CMK (cell line): ENCODE data around the gene ARHGEF12.
A peak's percentile ranks its signal among the peaks of the same experiment; 100 is the strongest.

Experiments used
- DNase-seq: peaks from one replicate; pipeline ENCODE4 v3.0.0-alpha.2; 2010; ENCODE audit warnings: low read depth

ARHGEF12 gene

DNA sequence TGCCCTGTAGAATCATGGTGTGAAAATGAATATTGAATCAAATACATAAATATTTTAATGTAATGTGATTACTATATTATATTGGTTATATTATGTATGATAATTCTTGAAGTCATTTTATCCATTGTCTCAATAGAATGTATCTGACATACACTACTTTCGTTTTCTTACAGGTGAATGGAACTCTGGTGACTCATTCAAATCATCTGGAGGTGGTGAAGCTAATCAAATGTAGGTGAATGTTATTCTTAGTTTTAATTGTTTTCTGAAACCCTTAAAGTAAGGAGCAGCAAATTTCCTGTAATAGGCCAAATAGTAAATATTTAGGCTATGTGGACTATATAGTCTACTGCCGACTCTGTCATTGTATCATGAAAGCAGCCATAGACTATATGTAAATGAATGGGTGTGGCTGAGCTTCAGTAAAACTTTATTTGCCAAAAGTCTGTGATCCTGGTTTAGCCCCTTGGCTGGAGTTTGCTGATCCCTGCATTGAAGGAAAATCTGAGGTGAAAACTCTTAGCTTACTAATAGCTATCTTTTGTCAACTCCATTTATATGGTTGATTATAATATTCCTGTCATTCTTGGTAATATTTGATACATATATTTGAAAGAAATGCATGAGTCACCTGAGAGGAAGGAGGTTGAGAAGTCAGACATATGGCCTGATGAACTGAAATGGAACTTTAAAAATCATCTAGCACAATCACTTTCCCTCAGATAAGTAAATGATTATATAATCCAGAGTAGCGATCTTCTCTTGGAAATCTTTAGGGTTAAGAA, 88.2 kb downstream of the ARHGEF12 start:
- DNase-seq = no peak

DNA sequence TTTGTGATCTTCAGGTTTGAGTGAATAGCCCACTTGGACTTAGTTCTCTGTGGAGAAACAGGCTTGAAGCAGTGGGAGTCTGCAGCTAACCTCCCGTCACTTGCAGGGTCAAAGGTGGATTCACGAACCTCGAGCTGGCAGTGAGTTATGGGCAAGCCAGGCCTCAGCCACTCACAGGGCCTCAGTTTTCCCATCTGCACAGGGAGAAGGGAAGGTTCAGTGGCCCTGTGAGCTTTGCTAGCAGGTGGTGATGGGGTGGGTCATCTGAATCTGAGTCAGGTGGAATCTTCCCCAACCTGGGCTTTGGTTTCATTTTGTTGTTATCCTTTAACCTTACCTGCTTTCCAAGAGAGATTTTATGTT, 88.7 kb downstream of the ARHGEF12 start:
- no peak for DNase-seq

DNA sequence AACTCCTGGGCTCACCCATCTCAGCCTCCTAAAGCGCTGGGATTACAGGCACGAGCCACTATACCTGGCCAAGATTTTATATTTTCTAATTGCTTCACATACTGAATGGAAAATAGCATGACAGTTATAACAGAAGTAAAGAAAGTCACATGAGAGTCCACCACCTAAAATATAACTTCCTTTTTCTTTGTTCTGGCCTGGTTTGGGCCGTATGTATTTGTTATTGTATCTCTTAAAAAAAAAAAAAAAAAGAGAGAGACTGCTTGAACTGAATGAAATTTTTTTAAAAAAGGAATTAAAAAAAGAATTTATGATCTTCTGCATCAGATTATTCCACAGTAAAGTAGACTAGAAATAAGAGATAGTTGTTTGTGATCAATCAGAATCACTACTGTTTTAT, 89.3 kb downstream of the ARHGEF12 start:
- DNase-seq = no peak

DNA sequence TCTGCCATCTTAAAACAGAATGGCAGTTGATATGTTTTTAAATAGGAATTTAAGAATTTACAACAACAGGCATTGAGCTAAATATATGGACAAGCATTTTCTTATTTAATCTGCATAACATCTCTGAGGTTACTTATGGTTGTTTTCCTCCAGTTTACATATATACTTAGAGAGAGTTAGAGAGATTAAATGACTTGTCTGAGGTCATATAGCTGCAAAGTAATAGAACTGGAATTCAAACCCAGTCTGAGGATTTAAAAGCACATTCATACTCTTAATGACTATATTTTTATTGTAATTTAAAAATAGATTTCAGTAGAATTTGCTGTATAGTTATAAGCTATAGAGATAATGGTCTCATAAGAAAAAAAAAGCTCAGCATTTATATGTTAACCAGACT, 93.9 kb downstream of the ARHGEF12 start:
- DNase-seq = no peak

DNA sequence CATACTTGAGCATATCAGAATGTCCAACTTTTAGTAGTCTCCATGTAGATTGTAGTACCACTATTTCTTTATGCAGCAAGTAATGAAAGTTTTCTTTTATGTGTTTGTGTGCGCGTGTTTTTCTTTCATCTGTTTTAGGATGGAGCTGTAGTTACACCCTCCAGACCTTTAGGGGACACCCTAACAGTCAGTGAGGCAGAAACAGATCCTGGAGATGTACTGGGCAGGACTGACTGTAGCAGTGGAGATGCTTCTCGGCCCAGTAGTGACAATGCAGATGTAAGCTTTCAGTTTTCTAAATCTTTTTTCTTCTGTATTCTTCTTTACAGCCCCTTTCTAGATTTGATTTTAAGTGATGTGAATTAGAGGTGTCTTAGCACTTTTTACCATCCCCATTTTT, 95.4 kb downstream of the ARHGEF12 start:
- DNase-seq = no peak

DNA sequence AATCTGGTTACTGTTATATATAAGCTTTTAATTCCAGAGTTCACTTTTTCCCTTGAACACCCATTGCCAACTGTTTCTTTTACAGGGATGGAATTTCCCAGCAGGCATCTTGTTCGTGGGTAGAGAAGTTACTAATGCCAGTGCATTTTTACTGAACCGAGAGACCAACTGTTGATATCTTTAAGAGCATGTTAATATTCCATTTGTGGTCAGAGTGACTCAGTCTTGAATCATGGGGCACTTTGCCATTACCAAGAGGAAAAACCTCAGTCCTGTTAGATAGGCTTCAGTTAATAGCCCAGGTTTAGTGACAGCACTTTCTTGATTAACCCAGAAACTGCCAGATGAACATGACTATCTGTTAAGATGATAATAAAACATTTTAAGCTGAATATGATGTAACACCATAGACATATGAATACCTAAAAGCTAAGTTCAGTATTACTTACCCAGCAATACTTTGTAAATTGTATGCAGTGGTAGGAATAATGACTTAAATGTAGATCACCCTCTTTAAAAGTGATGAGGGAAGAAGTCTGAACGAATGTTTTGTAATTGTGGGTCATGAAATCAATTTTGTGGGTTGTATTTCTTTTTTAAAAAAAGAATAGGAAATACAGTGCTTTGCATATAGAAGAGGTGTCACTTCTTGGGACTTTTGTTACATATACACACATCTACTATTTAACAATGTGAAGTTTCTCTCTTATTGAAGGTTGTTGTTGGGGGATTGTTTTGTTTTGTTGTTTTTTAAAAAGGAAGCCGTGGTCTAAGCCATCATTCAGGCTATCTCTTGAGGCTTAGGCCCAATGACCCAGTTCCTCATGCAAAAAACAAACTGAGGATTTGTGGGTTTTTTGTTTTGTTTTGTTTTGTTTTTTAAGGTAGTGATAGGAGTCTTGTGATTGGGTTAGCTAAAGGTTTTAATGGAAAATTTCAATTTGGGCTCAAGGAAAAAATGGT, 96.1 kb downstream of the ARHGEF12 start:
- peak; percentile 27 for DNase-seq

DNA sequence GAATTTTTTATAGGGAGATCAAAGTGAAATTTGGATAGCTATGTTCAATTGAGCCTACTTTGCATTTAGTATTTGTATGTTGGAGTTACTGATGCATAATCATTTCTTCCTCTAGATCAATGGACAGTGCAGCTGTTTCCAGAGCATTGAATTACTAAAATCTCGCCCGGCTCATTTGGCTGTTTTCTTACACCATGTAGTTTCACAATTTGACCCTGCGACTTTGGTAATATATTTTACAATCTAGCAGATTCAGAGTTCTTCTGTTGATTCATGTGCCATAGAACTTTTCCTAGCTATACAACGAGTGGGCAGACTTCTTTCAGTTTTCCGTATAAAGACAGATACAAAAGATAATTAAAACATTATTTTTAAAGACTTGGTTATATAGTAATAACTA, 105.4 kb downstream of the ARHGEF12 start:
- no peak for DNase-seq

DNA sequence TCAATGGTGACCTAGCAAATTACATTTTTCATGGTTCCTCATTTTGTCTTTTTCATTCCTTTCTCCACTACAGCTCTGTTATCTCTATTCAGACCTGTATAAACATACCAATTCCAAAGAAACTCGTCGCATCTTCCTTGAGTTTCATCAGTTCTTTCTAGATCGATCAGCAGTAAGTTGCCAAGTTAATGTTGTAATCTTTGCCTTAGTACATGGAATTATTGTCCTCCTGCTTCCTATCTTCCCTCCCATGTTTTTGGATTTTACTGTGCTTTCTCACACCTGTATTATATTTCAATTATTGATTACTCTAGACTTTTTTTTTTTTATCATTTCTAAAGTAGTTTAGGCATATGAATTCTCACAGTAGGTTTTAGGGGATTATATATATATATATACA, 105.8 kb downstream of the ARHGEF12 start:
- no peak for DNase-seq

DNA sequence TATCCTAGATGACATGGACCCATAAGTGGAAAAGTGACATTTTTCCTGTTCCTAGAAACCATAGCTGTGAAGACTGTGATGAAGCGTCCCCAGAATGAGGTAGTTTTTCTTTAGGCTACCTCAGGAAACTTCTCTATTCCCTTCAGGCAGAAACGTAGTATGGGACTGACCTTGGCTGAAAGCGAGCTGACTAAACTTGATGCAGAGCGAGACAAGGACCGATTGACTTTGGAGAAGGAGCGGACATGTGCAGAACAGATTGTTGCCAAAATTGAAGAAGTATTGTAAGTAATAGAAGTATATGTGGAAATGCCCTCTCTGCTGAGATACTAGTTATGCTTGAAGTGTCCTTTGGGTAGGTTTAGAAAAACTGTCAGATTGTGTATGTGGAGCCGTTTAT, 110.6 kb downstream of the ARHGEF12 start:
- DNase-seq = no peak

DNA sequence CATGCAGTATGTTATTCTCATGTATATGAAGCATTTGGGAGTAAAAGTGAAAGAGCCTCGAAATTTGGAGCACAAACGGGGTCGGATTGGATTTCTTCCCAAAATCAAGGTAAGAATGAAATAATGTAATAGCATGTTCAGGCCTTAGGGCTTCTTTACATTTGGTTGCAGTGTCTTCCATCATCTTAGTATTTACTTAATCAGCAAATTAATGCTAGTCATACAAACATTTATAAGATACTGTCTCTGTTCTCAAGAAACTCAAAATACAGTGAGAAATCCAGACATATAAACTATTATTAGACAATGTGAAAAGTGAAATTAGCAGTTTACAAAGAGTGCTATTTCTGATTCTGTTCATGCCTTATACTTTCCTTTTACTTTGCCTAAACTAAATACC, 112.0 kb downstream of the ARHGEF12 start:
- no peak for DNase-seq

DNA sequence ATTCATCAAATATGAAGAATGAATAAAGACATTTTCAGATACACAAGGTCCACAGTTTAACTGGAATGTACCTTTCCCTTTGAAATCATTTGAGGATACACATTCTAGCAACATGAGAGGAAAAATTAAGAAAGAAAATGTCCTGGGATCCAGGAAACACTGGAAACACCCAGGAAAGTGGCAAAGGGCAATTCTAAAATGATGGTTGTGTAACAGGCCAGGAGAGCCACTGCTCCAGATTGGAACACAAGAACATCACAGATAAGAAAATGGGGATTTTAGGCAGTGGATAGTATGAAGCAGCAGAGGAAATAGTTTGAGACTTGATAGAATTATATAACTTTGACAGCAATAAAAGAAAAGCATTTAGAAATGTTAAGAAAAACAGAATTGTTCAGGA, 119.3 kb downstream of the ARHGEF12 start:
- DNase-seq = no peak

DNA sequence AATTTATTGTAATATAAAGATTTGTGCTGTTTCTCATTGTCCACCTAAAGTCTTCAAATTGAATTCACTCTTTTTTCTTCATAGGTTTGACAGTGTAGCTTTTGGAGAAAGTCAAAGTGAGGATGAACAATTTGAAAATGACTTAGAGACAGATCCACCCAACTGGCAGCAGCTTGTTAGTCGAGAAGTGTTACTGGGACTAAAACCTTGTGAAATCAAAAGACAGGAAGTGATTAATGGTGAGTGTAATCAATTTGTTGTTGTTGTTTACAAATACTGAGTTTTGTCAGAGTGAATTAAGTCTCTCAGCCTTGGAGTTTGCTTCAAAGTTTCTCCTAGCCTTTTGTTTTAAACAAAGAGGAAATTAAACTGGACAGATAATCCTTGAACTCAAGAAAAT, 121.8 kb downstream of the ARHGEF12 start:
- DNase-seq = no peak

DNA sequence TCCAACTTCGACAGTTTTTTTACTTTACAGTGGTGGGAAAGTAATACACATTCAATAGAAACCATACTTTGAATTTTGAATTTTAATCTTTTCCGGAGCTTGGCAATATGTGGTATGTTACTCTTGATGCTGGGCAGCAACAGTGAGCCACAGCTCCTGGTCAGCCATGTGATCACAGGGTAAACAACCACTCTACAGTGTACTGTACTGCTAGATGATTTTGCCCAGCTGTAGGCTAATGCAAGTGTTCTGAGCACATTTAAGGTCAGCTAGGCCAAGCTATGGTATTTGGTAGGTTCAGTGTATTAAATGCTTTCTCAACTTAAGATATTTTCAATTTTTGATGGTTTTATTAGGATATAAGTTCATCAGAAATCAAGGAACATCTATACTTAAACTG, 126.6 kb downstream of the ARHGEF12 start:
- DNase-seq = no peak

DNA sequence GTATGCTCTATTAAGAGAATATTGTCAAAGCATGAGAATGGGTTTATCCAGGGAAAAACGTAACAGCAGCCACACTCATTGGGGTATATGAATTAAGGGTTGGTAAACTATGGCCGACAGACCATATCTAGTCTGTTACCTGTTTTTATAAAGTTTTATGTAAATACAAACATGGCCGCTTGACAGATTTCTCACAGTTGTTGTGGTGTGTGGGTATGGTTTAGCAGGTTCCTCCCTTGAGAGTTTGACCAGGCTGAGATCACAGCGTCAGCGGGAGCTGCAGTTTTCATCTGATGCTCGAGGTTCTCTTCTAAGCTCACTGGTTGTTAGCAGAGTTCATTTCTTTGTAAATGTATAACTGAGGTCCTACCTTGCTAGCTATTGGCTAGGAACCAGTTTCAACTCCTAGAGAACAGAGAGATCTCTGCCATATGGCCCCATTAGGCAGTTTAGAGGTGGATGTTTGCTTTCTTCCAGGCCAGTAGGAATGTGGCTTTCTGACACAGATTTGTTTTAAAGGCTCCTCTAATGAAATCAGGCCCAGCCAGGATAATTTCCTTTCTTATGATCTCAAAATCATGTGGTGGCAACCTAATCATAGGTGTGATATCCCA, 129.8 kb downstream of the ARHGEF12 start:
- no peak for DNase-seq

DNA sequence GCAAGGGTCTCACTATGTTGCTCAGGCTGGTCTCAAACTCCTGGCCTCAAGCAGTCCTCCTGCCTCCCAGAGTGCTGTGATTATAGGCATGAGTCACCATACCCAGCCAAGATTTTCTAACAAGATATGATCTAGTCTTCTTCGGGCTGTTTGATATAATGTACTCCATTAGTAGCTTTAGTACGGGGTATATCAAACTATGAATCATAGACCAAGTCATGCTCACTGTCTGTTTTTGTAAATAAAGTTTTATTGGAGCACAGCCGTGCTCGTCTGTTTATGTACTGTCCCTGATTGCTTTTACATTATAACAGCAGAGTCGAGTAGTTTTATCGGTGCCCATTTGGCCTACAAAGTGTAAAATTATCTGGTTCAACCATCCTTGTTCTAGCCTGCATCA, 131.4 kb downstream of the ARHGEF12 start:
- no peak for DNase-seq

DNA sequence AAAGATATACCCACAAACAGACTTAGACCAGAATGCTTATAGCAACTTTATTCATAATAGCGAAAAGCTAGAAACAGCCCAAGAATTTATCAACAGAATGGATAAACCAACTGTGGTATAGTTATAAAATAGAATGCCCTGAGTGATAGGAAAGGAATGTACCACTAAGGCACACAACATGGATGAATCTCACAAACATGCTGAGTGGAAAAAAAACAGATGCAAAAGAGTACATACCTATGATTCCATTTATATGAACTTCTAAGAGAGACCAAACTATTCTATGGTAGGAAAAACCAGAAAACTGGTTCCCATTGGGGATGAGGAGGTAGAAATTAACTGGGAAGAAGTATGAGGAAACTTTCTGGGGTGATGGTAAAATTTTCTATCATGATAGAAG, 134.9 kb downstream of the ARHGEF12 start:
- no peak for DNase-seq

DNA sequence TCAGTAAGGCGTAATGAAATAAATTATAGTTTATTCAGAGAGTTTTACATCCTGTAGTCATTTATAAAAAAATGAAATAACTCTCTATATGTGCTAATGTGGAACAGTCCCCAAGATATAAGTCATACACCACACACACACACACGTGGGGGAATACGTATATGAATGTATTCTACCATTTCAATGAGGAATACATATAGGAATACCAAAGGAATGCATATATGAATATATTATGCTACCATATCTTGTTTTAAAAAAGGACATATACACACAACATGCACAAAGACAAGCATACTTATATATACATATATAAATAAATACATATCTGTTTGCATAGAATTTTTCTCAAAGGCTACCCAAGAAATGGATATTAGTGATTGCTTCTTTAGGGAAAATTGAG, 135.8 kb downstream of the ARHGEF12 start:
- DNase-seq = no peak

DNA sequence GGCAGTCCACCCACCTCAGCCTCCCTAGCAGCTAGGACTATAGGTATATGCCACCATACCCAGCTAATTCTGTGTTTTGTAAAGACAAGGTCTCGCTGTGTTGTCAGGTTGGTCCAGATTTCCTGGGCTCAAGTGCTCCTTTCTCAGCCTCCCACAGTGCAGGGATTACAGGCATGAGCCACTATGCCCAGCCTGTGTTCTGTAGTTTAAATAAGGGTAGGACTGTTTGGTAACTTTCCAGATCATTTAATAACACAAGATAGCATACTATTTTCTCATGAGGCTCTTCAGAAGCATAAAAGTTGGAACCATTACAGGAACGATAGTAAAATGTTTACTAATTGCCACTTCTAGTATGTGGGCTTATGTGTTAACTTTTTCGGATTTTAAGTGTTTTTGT, 137.3 kb downstream of the ARHGEF12 start:
- DNase-seq = no peak

DNA sequence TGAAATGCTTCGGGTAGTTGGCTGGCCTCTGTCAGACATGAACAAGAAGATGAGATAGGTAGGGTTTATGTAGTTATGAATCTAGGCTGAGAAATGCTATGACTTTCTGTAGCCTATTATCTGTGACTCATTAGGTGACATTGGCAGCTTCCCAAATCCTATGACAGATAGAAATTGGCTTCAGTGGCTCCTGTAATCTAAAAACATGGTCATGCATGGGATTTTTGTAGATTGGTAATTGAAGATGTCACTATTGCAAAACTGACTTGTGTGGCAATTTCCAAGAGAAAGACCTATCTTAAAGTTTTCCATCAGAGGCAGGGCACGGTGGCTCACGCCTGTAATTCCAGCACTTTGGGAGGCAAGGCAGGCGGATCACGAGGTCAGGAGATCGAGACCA, 145.9 kb downstream of the ARHGEF12 start:
- no peak for DNase-seq

DNA sequence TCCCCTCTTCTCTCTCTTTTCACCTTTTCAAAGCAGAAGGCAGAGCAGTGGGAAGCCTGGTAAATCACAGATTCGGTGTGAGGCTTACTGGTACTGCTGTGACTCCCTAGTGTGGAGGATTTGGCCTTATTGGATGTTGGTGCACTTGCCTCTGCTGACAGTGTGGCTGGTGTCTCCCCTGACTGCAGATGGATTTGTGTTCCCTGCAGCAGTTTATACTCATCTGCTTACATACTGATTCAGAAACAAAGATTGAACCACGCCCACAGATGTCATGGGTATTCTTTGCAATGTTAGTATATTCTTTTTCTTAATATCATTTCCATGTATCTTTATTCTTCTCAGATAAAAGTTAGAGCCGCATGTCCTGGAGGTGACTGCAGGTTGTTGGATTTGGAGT, 148.5 kb downstream of the ARHGEF12 start:
- no peak for DNase-seq

DNA sequence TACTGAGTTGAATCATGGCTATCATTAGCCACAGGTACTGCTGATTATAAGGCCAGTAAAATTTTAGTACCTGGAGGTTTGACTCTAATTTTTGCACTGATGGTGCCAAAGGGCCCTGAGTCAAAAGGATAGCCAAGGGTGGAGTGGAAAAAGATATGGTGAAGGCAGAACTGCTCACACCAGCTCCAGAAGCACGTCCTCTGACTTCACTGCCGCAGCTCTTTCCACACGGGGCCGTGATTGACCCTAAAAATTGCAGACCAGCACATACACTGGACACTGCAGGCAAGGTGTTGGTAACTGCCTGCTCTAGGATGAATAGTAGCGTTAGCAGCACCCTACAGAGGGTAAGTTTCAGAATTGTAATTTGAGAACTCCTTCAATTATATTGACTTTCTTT, 149.9 kb downstream of the ARHGEF12 start:
- DNase-seq = no peak

DNA sequence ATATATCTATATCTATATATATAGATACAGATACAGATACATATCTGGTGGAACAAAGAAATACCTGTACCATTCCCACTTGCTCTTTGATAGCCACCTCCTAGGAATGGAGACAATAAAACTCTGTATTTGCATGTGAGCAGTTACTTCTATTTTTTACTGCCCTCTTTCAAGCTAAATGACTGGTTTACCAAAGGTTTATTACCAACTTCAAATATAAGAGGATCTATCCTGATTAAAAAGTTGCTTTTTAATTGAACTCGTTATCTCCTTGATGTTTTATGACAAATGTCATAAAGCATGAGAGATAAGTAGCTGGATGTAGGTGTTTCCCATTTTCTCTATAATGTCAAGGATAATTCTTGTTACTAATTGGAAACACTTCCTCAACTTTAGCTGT, 153.6 kb downstream of the ARHGEF12 start:
- DNase-seq = no peak

DNA sequence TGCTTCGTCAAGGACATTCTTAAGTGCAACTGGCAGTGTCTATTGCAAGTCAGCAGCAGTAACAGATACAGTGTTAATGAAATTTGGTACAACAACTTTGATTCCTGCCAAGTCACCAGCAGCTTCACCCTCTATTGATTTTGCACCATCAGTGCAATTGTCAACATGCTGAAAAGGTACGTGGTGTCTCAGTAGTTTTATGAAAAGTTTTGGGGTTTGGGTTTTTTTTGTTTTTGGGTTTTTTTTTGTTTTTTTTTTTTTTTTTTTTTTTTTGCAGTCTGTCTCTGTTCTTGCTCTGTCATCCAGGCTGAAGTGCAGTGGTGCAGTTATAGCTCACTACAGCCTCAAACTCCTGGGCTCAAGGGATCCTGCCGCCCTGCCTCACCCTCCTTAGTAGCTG, 156.3 kb downstream of the ARHGEF12 start:
- DNase-seq = no peak
